Stimulated activated CD4-positive, alpha-beta T cell treated with anti-CD3 and anti-CD28 coated beads, TNF-alpha, amount 100 ng/mL, for 4 hours (primary cell): ENCODE results near the gene PLEKHA7.
"Not testable (repeated sequence)": the region's sequence is repeated elsewhere in the genome, so short reads cannot be mapped to it uniquely, and the experiment has no call there.

Source experiments
- DNase-seq, 3 experiments: peaks; one replicate each; pipeline ENCODE4 v3.0.0-alpha.2; 2020; ENCODE audit warnings: low read depth in 3 of 3

The PLEKHA7 gene

GRCh38 chr11:16976379-16976778 lies 37.8 kb downstream of the PLEKHA7 start:
- no peak for DNase-seq

- no peak for DNase-seq
These were observed 38.3 kb downstream of the PLEKHA7 start for GRCh38 chr11:16975906-16976305.

GRCh38 chr11:16973338-16973964 lies 40.8 kb downstream of the PLEKHA7 start:
- DNase-seq = no peak

GRCh38 chr11:16969010-16969999 lies 44.9 kb downstream of the PLEKHA7 start:
- no peak for DNase-seq

GRCh38 chr11:16968196-16968595 lies 46.0 kb downstream of the PLEKHA7 start:
- DNase-seq = no peak

GRCh38 chr11:16966930-16967671 lies 47.1 kb downstream of the PLEKHA7 start:
- no peak for DNase-seq

GRCh38 chr11:16964501-16964900 lies 49.7 kb downstream of the PLEKHA7 start:
- no peak for DNase-seq

GRCh38 chr11:16963316-16963876 lies 50.8 kb downstream of the PLEKHA7 start:
- no peak for DNase-seq

- not testable (repeated sequence) for DNase-seq
These were observed 51.6 kb downstream of the PLEKHA7 start for GRCh38 chr11:16962589-16962988.

- no peak for DNase-seq
These were observed 52.1 kb downstream of the PLEKHA7 start for GRCh38 chr11:16962146-16962545.

GRCh38 chr11:16960250-16960649 lies 54.0 kb downstream of the PLEKHA7 start:
- DNase-seq = no peak

- DNase-seq = no peak
These were observed 54.6 kb downstream of the PLEKHA7 start for GRCh38 chr11:16959602-16960001.

- no peak for DNase-seq
These were observed 55.4 kb downstream of the PLEKHA7 start for GRCh38 chr11:16958833-16959232.

GRCh38 chr11:16956538-16957153 lies 57.6 kb downstream of the PLEKHA7 start:
- no peak for DNase-seq

GRCh38 chr11:16953663-16954062 lies 60.6 kb downstream of the PLEKHA7 start:
- DNase-seq = no peak

GRCh38 chr11:16946477-16947282 lies 67.5 kb downstream of the PLEKHA7 start:
- no peak for DNase-seq

- DNase-seq = no peak
These were observed 68.3 kb downstream of the PLEKHA7 start for GRCh38 chr11:16945671-16946469.

GRCh38 chr11:16942911-16943310 lies 71.3 kb downstream of the PLEKHA7 start:
- no peak for DNase-seq

GRCh38 chr11:16942342-16942741 lies 71.9 kb downstream of the PLEKHA7 start:
- no peak for DNase-seq

- no peak for DNase-seq
These were observed 72.3 kb downstream of the PLEKHA7 start for GRCh38 chr11:16941935-16942334.
